Endodermal cell (in vitro differentiated cells): ENCODE measurements around the gene NCKAP5. TPM values are rescaled to one million over a fixed set of nuclear protein-coding genes. Genes with fewer than 3 reads are reported as not detected.

Source experiments
- DNase-seq: peaks from one replicate; pipeline ENCODE4 v3.0.0-alpha.2; 2017
- H3K27ac ChIP-seq: 2 replicates; pipeline ENCODE4 v1.5.1; 2013; ENCODE audit warnings: mild to moderate bottlenecking, low read depth, low read length, moderate library complexity
- H3K27me3 ChIP-seq: 2 replicates; pipeline ENCODE4 v1.6.1; 2013; ENCODE audit warnings: mild to moderate bottlenecking, low read length, moderate library complexity; ENCODE audit not compliant: insufficient read depth, control insufficient read depth, poor library complexity, severe bottlenecking
- H3K36me3 ChIP-seq: 2 replicates; pipeline ENCODE4 v1.7.0; 2013; ENCODE audit warnings: mild to moderate bottlenecking, low read length, moderate library complexity; ENCODE audit not compliant: control insufficient read depth, insufficient read depth
- H3K4me1 ChIP-seq: one replicate; pipeline ENCODE4 v1.7.0; 2013; ENCODE audit warnings: low read length; ENCODE audit not compliant: control insufficient read depth, insufficient read depth
- H3K4me3 ChIP-seq: 2 replicates; pipeline ENCODE4 v1.5.1; 2013; ENCODE audit warnings: mild to moderate bottlenecking, low read length, moderate library complexity
- H3K9ac ChIP-seq: 2 replicates; pipeline ENCODE4 v1.6.1; 2013; ENCODE audit warnings: mild to moderate bottlenecking, low read length, moderate library complexity; ENCODE audit not compliant: poor library complexity, severe bottlenecking; ENCODE audit errors: extremely low read depth
- H3K9me3 ChIP-seq: 2 replicates; pipeline ENCODE4 v1.6.1; 2013; ENCODE audit warnings: mild to moderate bottlenecking, low read length, moderate library complexity; ENCODE audit not compliant: control insufficient read depth
- H3K27ac Mint-ChIP-seq: 2 replicates; pipeline ENCODE4 v1.8.0; 2020; ENCODE audit warnings: mixed read lengths
- H3K27me3 Mint-ChIP-seq: 2 replicates; pipeline ENCODE4 v1.8.0; 2021; ENCODE audit warnings: mild to moderate bottlenecking, mixed read lengths; ENCODE audit not compliant: insufficient read depth
- H3K36me3 Mint-ChIP-seq: 2 replicates; pipeline ENCODE4 v1.8.0; 2020; ENCODE audit warnings: low read depth, mixed read lengths
- H3K4me1 Mint-ChIP-seq: 2 replicates; pipeline ENCODE4 v1.8.0; 2020; ENCODE audit warnings: mixed read lengths
- H3K4me3 Mint-ChIP-seq: 2 replicates; pipeline ENCODE4 v1.8.0; 2020; ENCODE audit warnings: mild to moderate bottlenecking, moderate library complexity, mixed read lengths
- H3K9me3 Mint-ChIP-seq: 2 replicates; pipeline ENCODE4 v1.8.0; 2020; ENCODE audit warnings: mild to moderate bottlenecking, mixed read lengths
- WGBS, 2 experiments: methylation state at CpG; one replicate each; pipeline versions ENCODE4 v1.1.5 to v1.1.7; 2013; ENCODE audit warnings: missing lambda C conversion rate in 2 of 2, mixed read lengths in 1 of 2; ENCODE audit not compliant: insufficient coverage in 1 of 2, insufficient read length in 1 of 2; 5-methylcytosine and 5-hydroxymethylcytosine counted together
- total RNA-seq, 2 donors: library from RNA; stranded (reverse); fragmentation: NEBNext Ultra II Directional in 1 of 2; extraction: Animal tissue kit (Norgen Biotek cat#: 25700) in 1 of 2; gene quantifications; 2 replicates in 1 of 2; 3 replicates in 1 of 2; pipeline ENCODE4 v1.2.1, GENCODE V29; 2021
- TF ChIP-seq, protein P1 (sequence below): fragments of 200-600 bp; sonication (generic); conservative IDR thresholded peaks from 2 replicates; pipeline ENCODE4 v1.5.0; 2021; ENCODE audit warnings: antibody characterized with exemption, mild to moderate bottlenecking

NCKAP5 gene
- total RNA-seq, 2 donors from 2014 or later: 0.58 to 0.92 TPM

DNA sequence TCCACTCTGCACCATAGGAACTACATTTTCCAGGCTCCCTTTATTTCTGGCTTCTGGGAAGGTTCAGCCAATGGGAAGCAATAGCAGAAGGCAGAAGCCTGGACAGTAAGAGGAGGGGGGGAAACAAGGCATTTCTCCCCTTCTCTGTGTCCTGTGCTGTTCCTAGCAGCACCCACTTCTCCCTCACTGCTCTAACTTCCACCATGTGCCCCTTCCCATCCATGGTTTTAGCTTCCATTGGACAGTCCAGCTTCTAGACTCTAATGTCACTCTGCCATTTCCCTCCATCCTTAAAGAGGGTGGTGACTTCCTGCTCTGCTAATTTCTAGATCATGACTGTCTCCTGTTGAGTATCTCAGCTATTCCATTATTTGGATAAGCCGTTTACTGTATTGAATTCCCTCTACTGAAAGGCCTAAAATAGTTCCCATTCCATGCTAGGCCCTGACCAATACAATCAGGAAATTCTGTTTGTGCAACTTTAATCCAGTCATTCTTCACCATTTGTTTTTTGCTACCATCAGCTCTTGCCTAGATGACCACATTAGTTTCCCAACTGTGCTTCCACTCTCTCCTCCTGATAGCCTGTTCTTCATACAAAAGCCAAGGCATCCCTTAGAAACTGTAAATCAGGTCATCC lies 877.5 kb downstream of the NCKAP5 start:
- Mint-ChIP-seq H3K9me3 (no peaks in the 10 kb centered on the region), H3K27ac (no peak overlapping the region), H3K4me3 (no peak overlapping the region), H3K4me1 (no peaks in the 10 kb centered on the region), H3K36me3 (no peaks in the 10 kb centered on the region), H3K27me3 (no peaks in the 10 kb centered on the region)
- no peak overlapping the region for H3K4me3 ChIP-seq
- no peak overlapping the region for H3K27ac ChIP-seq
- no peak for DNase-seq
- TF ChIP-seq, protein P1, sequence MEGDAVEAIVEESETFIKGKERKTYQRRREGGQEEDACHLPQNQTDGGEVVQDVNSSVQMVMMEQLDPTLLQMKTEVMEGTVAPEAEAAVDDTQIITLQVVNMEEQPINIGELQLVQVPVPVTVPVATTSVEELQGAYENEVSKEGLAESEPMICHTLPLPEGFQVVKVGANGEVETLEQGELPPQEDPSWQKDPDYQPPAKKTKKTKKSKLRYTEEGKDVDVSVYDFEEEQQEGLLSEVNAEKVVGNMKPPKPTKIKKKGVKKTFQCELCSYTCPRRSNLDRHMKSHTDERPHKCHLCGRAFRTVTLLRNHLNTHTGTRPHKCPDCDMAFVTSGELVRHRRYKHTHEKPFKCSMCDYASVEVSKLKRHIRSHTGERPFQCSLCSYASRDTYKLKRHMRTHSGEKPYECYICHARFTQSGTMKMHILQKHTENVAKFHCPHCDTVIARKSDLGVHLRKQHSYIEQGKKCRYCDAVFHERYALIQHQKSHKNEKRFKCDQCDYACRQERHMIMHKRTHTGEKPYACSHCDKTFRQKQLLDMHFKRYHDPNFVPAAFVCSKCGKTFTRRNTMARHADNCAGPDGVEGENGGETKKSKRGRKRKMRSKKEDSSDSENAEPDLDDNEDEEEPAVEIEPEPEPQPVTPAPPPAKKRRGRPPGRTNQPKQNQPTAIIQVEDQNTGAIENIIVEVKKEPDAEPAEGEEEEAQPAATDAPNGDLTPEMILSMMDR: no peak
- no peak overlapping the region for H3K9ac ChIP-seq
- no peaks in the 10 kb centered on the region for H3K27me3 ChIP-seq
- no peaks in the 10 kb centered on the region for H3K9me3 ChIP-seq
- 83 to 89% methylated on average over 1 of the region's 1 CpG for WGBS, 2 experiments
- no peaks in the 10 kb centered on the region for H3K36me3 ChIP-seq
- no peaks in the 10 kb centered on the region for H3K4me1 ChIP-seq

DNA sequence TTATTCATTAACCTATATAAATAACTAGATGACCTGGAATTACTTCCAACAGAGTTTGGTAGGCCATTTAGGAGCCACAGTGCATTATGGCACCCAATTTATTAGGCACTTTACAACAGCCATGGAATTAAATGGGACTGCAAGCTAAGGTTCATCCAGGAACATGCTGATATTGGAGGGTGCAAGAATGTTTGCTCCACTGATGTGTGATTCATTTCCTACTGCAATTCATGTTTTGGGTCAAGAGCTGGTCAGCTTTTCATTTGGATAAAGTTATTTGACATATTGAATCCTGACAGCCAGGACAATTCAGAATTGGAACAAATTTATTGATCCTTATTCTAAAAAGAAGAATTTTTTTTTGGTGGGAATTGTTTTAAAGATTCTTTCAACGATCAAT lies 886.5 kb downstream of the NCKAP5 start:
- H3K4me3 Mint-ChIP-seq: no peak overlapping the region
- no peak overlapping the region for H3K27ac ChIP-seq
- no peak overlapping the region for H3K4me3 ChIP-seq
- TF ChIP-seq, protein P1: no peak
- no peaks in the 10 kb centered on the region for H3K9me3 Mint-ChIP-seq
- H3K9ac ChIP-seq: no peak overlapping the region
- H3K9me3 ChIP-seq: no peaks in the 10 kb centered on the region
- no peaks in the 10 kb centered on the region for H3K4me1 ChIP-seq
- H3K36me3 ChIP-seq: no peaks in the 10 kb centered on the region
- H3K36me3 Mint-ChIP-seq: no peaks in the 10 kb centered on the region
- no peaks in the 10 kb centered on the region for H3K4me1 Mint-ChIP-seq
- 86% methylated on average over 1 of the region's 1 CpG; no CpG with 5 or more reads in 1 of the 2 experiments for WGBS, 2 experiments
- H3K27ac Mint-ChIP-seq: no peak overlapping the region
- no peaks in the 10 kb centered on the region for H3K27me3 Mint-ChIP-seq
- no peaks in the 10 kb centered on the region for H3K27me3 ChIP-seq
- DNase-seq: no peak

DNA sequence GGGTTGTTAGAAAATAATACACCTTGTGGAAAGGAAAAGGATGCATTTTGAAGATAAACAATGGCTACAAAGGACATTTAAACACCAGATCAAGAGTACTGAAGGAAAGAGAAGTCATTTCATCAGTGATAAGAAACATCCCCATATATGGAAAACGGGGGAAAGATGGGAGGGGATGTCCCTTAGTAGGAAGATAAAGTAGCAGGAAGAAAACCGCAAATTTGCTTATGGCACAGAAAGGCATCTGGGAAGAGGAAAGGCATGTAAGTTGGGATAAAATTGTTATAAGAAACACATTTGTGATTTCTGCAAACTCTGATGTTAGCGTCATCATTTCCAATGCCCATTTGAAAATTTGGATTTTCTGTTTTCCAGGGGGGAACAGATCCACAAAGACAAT lies 887.7 kb downstream of the NCKAP5 start:
- Histone ChIP-seq H3K4me1 (no peaks in the 10 kb centered on the region), H3K9me3 (no peaks in the 10 kb centered on the region), H3K36me3 (no peaks in the 10 kb centered on the region), H3K27ac (no peak overlapping the region), H3K4me3 (no peak overlapping the region), H3K9ac (no peak overlapping the region), H3K27me3 (no peaks in the 10 kb centered on the region)
- Mint-ChIP-seq H3K4me3 (no peak overlapping the region), H3K27me3 (no peaks in the 10 kb centered on the region), H3K4me1 (no peaks in the 10 kb centered on the region), H3K36me3 (no peaks in the 10 kb centered on the region), H3K27ac (no peak overlapping the region), H3K9me3 (no peaks in the 10 kb centered on the region)
- WGBS, 2 experiments: 85 to 90% methylated on average over 3 of the region's 3 CpGs
- TF ChIP-seq, protein P1: no peak
- DNase-seq: no peak
